ENCODE results near the gene KPTN. TPM values are rescaled to one million over a fixed set of nuclear protein-coding genes. Genes with fewer than 3 reads are reported as not detected.
"Not testable (repeated sequence)": the region's sequence is repeated elsewhere in the genome, so short reads cannot be mapped to it uniquely, and the experiment has no call there.

The KPTN gene
- total RNA-seq, 1 donor from 2014 or later, result 8.7 TPM

DNA sequence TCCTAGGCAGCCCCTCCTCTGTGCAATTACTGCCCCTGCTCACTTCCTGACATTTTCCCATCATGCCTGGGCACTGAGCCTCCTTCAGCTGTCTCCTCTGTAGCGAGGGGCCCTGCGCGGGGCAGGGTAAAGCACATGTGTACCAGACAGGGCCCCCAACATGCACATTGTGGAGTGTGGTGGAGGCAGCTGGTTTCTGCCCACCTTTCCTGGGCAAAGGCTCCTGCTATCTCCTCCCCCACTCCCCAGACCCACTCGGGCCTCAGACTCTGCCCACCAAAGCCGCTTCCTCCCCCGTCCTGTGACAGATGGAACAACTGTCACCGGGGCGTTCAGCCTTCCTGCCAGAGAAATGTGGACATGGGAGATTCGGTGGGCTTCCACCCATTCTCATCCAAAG, 2.9 kb upstream of the KPTN start:
- Mint-ChIP-seq H3K4me3 (no peak overlapping the region), H3K4me1 (peaks cover 42% of the 10 kb centered on the region), H3K9me3 (no peaks in the 10 kb centered on the region), H3K27me3 (no peaks in the 10 kb centered on the region), H3K36me3 (ENCODE audit: low read depth) (peaks cover 40% of the 10 kb centered on the region), H3K27ac (peak overlapping the region; percentile 41)
- intact Hi-C loops (cut with micrococcal nuclease), result no loop called here
- ATAC-seq (ENCODE audit: low read depth) (no peak), DNase-seq (no peak)
- TF ChIP-seq, protein P1, sequence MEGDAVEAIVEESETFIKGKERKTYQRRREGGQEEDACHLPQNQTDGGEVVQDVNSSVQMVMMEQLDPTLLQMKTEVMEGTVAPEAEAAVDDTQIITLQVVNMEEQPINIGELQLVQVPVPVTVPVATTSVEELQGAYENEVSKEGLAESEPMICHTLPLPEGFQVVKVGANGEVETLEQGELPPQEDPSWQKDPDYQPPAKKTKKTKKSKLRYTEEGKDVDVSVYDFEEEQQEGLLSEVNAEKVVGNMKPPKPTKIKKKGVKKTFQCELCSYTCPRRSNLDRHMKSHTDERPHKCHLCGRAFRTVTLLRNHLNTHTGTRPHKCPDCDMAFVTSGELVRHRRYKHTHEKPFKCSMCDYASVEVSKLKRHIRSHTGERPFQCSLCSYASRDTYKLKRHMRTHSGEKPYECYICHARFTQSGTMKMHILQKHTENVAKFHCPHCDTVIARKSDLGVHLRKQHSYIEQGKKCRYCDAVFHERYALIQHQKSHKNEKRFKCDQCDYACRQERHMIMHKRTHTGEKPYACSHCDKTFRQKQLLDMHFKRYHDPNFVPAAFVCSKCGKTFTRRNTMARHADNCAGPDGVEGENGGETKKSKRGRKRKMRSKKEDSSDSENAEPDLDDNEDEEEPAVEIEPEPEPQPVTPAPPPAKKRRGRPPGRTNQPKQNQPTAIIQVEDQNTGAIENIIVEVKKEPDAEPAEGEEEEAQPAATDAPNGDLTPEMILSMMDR (IDR thresholded peaks at IDR 0.05), result no peak
- POLR2A ChIA-PET, result no interaction called here
- CTCF ChIA-PET, result no interaction called here

DNA sequence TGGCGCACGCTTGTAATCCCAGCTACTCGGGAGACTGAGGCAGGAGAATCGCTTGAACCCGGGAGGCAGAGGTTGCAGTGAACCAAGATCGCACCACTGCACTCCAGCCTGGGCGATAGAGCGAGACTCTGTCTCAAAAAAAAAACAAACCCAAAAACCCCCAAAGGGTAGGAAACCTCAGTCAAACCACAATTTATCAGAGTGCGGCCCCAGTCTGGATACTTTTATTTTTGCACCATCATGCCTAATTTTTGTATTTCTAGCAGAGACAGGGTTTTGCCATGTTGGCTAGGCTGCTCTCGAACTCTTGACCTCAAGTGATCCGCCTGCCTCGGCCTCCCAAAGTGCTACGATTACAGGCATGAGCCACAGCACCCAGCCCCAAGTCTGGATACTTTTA, 2.2 kb upstream of the KPTN start:
- peaks cover 33% of the 10 kb centered on the region for H3K36me3 Mint-ChIP-seq (ENCODE audit: low read depth)
- H3K4me3 Mint-ChIP-seq; intact Hi-C loops (cut with micrococcal nuclease); ATAC-seq (ENCODE audit: low read depth); CTCF ChIA-PET; DNase-seq; H3K27ac Mint-ChIP-seq; H3K27me3 Mint-ChIP-seq; H3K9me3 Mint-ChIP-seq; POLR2A ChIA-PET: not testable (repeated sequence)
- peaks cover 42% of the 10 kb centered on the region for H3K4me1 Mint-ChIP-seq

DNA sequence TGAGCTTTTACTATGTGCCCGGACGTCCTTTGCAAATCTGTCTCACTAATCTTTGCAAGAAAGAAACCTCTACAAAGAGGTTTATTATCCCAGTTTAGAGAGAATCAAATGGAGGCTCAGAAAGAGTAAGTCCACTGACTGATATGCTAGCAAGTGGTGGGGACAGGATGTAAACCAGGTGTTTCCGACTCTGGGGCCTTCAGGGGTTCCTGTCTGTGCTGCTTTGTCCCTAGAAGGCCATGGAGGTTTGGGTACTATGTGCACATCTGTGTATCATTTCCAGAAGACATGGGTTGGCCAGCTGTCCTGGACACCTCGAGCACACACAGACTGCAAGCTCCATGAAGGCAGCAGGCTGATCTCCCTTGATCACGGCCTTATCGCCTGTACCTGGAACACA, 1.2 kb upstream of the KPTN start:
- Mint-ChIP-seq H3K4me3 (peak overlapping the region; percentile 98), H3K27me3 (no peaks in the 10 kb centered on the region), H3K9me3 (no peaks in the 10 kb centered on the region), H3K4me1 (peaks cover 42% of the 10 kb centered on the region), H3K27ac (peak overlapping the region; percentile 99), H3K36me3 (ENCODE audit: low read depth) (peaks cover 25% of the 10 kb centered on the region)
- ATAC-seq (ENCODE audit: low read depth) (no peak), DNase-seq (no peak)
- ChIA-PET POLR2A (interaction anchor here (0.7 to 2.0 kb wide), 5 partner anchors 11 to 134 kb away, joined by 4 to 6 read pairs (median 5); partner anchors contain the start of gene NAPA), CTCF (interaction anchor here (0.6 kb wide), 1 partner anchor 305 kb away, joined by 3 read pairs; no protein-coding TSS in a partner anchor)
- intact Hi-C loops (cut with micrococcal nuclease), result loop anchor here (2.0 kb wide), 2 partner anchors 38 to 116 kb away; no protein-coding TSS in a partner anchor
- TF ChIP-seq, protein P1 (IDR thresholded peaks at IDR 0.05), result no peak

DNA sequence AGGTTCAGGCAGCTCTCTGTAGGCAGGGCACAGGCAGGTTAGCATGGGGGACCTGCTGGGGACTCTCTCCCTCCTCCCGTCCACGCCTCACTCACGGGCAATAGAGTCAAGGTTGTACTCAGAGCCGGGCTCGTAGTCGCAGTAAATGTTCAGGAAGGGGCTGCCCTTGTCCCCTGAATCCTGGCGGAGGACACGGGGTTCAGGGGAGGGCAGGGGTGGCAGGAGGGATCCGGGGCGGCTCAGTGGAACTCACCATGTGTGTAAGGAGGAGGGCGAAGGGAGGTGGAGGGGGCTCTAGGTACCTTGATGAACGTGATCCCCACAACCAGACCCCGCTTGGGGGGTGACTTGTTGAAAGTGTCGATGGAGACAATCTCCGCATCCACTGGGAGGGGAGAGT, 819 bp downstream of the KPTN start:
- peaks cover 12% of the 10 kb centered on the region for H3K36me3 Mint-ChIP-seq (ENCODE audit: low read depth)
- no peaks in the 10 kb centered on the region for H3K27me3 Mint-ChIP-seq
- no peak for DNase-seq
- H3K4me3 Mint-ChIP-seq, result peak overlapping the region; percentile 98
- peaks cover 42% of the 10 kb centered on the region for H3K4me1 Mint-ChIP-seq
- ChIA-PET CTCF (interaction anchor here (0.6 to 1.8 kb wide), 4 partner anchors 9 to 149 kb away, joined by 3 to 12 read pairs (median 4); partner anchors contain the start of genes DHX34 and NAPA), POLR2A (interaction anchor here (1.0 to 2.0 kb wide), 8 partner anchors 28 to 370 kb away, joined by 3 to 16 read pairs (median 6); partner anchors contain the start of genes INAFM1, NAPA, NOP53 and ZC3H4)
- no peak overlapping the region for H3K27ac Mint-ChIP-seq
- no peaks in the 10 kb centered on the region for H3K9me3 Mint-ChIP-seq
- TF ChIP-seq, protein P1 (IDR thresholded peaks at IDR 0.05), result no peak
- intact Hi-C loops (cut with micrococcal nuclease), result loop anchor here (5.0 kb wide), 1 partner anchor 196 kb away; no protein-coding TSS in a partner anchor
- no peak for ATAC-seq (ENCODE audit: low read depth)

DNA sequence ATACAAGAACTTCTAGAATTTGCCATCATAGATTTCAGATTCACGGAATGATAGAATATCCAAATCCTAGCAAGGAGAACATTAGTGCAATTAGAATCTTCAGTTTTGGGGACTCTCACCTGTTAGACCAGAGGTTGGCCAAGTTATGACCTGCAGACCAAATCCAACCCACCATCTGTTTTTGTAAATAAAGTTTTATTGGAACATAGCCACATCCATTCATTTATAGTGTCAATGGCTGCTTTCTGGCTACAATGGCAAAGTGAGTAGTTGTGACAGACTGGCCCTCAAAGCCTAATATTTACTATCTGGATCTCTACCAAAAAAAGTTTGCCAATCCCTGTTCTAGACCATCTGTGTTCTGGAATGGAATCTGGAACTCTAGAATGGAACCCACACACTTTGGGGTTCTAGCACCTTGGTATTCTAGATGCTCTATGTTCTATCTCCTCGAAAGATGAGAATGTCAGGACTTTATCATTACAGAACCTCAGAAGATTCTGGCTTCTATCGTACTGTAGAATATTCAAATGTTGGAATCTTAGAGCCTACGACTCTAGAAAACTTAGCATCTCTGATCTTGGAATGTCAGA, 2.5 kb downstream of the KPTN start:
- CTCF ChIA-PET, result no interaction called here
- H3K27ac Mint-ChIP-seq, result no peak overlapping the region
- POLR2A ChIA-PET, result no interaction called here

More for the DNA sequence above, 2.5 kb downstream of the KPTN start:
- Mint-ChIP-seq H3K4me3 (no peak overlapping the region), H3K4me1 (peaks cover 31% of the 10 kb centered on the region), H3K9me3 (no peaks in the 10 kb centered on the region), H3K36me3 (ENCODE audit: low read depth) (peaks cover 8% of the 10 kb centered on the region), H3K27me3 (no peaks in the 10 kb centered on the region)
- TF ChIP-seq, protein P1 (IDR thresholded peaks at IDR 0.05), result no peak
- ATAC-seq (ENCODE audit: low read depth), result no peak
- no peak for DNase-seq
- intact Hi-C loops (cut with micrococcal nuclease), result loop anchor here (5.0 kb wide), 1 partner anchor 194 kb away; no protein-coding TSS in a partner anchor

Data from activated B cell treated with CpG ODN at 0.5 μM for 24 hours (primary cell).